ENCODE data around the gene NISCH. TPM values are rescaled to one million over a fixed set of nuclear protein-coding genes. Genes with fewer than 3 reads are reported as not detected.
A peak's percentile ranks its signal among the peaks of the same experiment; 100 is the strongest.

The NISCH gene
- total and polyA plus RNA-seq, 2 of the 8 experiments (the other 6 are each of a cell fraction or from before 2014, with no cell fraction given), result 71.2 to 71.9 TPM

DNA sequence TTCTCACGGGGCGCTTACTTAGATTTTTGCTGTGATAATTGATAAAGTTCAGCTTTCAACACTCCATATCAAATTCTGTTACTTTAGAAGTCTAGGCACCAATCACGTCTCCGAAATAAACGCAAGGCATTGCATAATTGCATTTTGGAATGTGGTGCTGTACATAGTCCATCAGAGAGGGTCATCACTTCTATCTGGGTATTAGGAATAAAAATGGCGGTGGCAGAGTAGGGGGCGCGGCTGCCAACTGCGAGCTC is 80.6 kb downstream of the NISCH start:
- H2BK12ac ChIP-seq (ENCODE audit: low read depth, low read length), result no peak overlapping the region
- peaks cover 7 to 33% (median 19%) of the 10 kb centered on the region in 4 experiments for H3K4me1 ChIP-seq (replicated peaks in 1 of 4; ENCODE audit: control insufficient read depth in 3 of 4, insufficient read depth in 4 of 4, low read length in 3 of 4)
- H2BK20ac ChIP-seq (ENCODE audit: low read length), result no peak overlapping the region
- H3K27ac ChIP-seq (ENCODE audit: low read depth, low read length), result no peak overlapping the region
- no peak overlapping the region for H2BK120ac ChIP-seq (replicated peaks; ENCODE audit: low read depth, low read length)
- H3K56ac ChIP-seq (replicated peaks; ENCODE audit: insufficient read length, low read depth, low read length), result no peak overlapping the region
- H3K23me2 ChIP-seq (ENCODE audit: low read depth, low read length), result peaks cover 26% of the 10 kb centered on the region
- no peaks in the 10 kb centered on the region for H3K27me3 ChIP-seq (replicated peaks in 1 of 4; ENCODE audit: control insufficient read depth in 3 of 4, extremely low read depth in 1 of 4, insufficient read depth in 3 of 4, low read length in 3 of 4)
- H2BK15ac ChIP-seq (ENCODE audit: low read length), result no peak overlapping the region
- POLR2A ChIA-PET (ENCODE audit: partially characterized antibody), result interaction anchor here (0.6 to 2.6 kb wide), 17 partner anchors 9 to 112 kb away, joined by 3 to 16 read pairs (median 4); partner anchors contain the start of gene TNNC1
- H2AFZ ChIP-seq (ENCODE audit: low read length), result no peak overlapping the region
- H3K4me3 ChIP-seq (ENCODE audit: extremely low read depth in 1 of 4, insufficient read depth in 2 of 4, low read depth in 3 of 4, low read length in 4 of 4), result peak overlapping the region in 2 of 4 experiments; percentile 3 to 31; a peak in 3 of 8 replicates
- H3K14ac ChIP-seq (ENCODE audit: insufficient read length), result no peak overlapping the region
- peaks cover 12 to 49% of the 10 kb centered on the region in 2 experiments for H3K79me2 ChIP-seq (ENCODE audit: control insufficient read depth in 1 of 2, insufficient read depth in 2 of 2, low read length in 2 of 2)
- no peak overlapping the region for H2BK5ac ChIP-seq (ENCODE audit: low read depth, low read length)
- H3K36me3 ChIP-seq (ENCODE audit: control insufficient read depth in 2 of 4, insufficient read depth in 4 of 4, low read length in 3 of 4), result peaks cover 0 to 8% (median 0%) of the 10 kb centered on the region in 4 experiments; a peak in 4 of 8 replicates
- H4K5ac ChIP-seq (ENCODE audit: insufficient read length, low read depth, low read length), result no peak overlapping the region
- CTCF ChIA-PET (ENCODE audit: partially characterized antibody), result interaction anchor here (0.8 to 1.0 kb wide), 4 partner anchors 9 to 64 kb away, joined by 3 to 5 read pairs (median 4); no protein-coding TSS in a partner anchor
- TF ChIP-seq FOSL1 (IDR thresholded peaks at IDR 0.05; ENCODE audit: insufficient read depth, low read depth, low read length) (no peak), YY1 (IDR thresholded peaks at IDR 0.05; ENCODE audit: low read depth, low read length) (peak; percentile 84)
- H3K9ac ChIP-seq (replicated peaks in 1 of 4; ENCODE audit: extremely low read depth in 1 of 4, low read depth in 3 of 4, low read length in 3 of 4), result no peak overlapping the region
- H4K8ac ChIP-seq (ENCODE audit: extremely low read depth, insufficient read depth, low read length), result no peak overlapping the region
- peaks cover 12 to 27% of the 10 kb centered on the region in 2 experiments for H4K20me1 ChIP-seq (replicated peaks in 1 of 2; ENCODE audit: control insufficient read depth in 1 of 2, insufficient read depth in 2 of 2, low read length in 2 of 2)
- no peak overlapping the region for H3K18ac ChIP-seq (ENCODE audit: extremely low read depth, low read length)
- no peak overlapping the region for H3K4ac ChIP-seq (replicated peaks; ENCODE audit: insufficient read length, low read depth, low read length)
- H3K4me2 ChIP-seq (ENCODE audit: insufficient read depth in 1 of 2, low read depth in 2 of 2, low read length in 2 of 2), result peak overlapping the region; percentile 39 to 89; a peak in 3 of 4 replicates
- peaks cover 23% of the 10 kb centered on the region for H3K79me1 ChIP-seq (ENCODE audit: low read depth, low read length)
- H2AK5ac ChIP-seq (ENCODE audit: low read depth, low read length), result no peak overlapping the region
- no peak overlapping the region for H4K91ac ChIP-seq (replicated peaks; ENCODE audit: insufficient read length, low read length)
- FAIRE-seq (no peak), DNase-seq (ENCODE audit: low read depth in 1 of 2, low spot score in 2 of 2) (no peak)
- no peaks in the 10 kb centered on the region for H3K9me3 ChIP-seq (ENCODE audit: insufficient read depth in 2 of 2, low read depth in 1 of 2, low read length in 1 of 2)
- no peak overlapping the region for H3K23ac ChIP-seq (ENCODE audit: insufficient read length)
- WGBS, 2 experiments (ENCODE audit: extremely low coverage in 1 of 2, insufficient coverage in 1 of 2, insufficient read length in 1 of 2, insufficient replicate concordance in 2 of 2, low coverage in 1 of 2, low lambda C conversion rate in 2 of 2, missing lambda C conversion rate in 1 of 2), result 30% methylated on average over 9 of the region's 9 CpGs; no CpG with 5 or more reads in 1 of the 2 experiments

Measured in H1 (cell line).